ENCODE results near the gene IRAK1. TPM values are rescaled to one million over a fixed set of nuclear protein-coding genes. Genes with fewer than 3 reads are reported as not detected.

The IRAK1 gene
- total RNA-seq, 1 donor from 2014 or later: 96.9 TPM

- no peaks in the 10 kb centered on the region for H3K9me3 Mint-ChIP-seq (ENCODE audit: low read depth)
- H3K4me1 Mint-ChIP-seq (ENCODE audit: low read depth): no peaks in the 10 kb centered on the region
- H3K27me3 Mint-ChIP-seq: no peaks in the 10 kb centered on the region
- H3K27ac Mint-ChIP-seq: no peak overlapping the region
- no peak for DNase-seq (ENCODE audit: low spot score, unreplicated experiment)
- no peak for TF ChIP-seq CTCF (IDR thresholded peaks at IDR 0.05; ENCODE audit: unreplicated experiment)
- peaks cover 11% of the 10 kb centered on the region for H3K36me3 Mint-ChIP-seq (ENCODE audit: insufficient read depth)
- H3K4me3 Mint-ChIP-seq (ENCODE audit: low read depth): no peak overlapping the region
Measured at GRCh38 chrX:153960786-153961185, 58.9 kb downstream of the IRAK1 start.

Small RNAs within 50 kb of the gene (microRNA-seq; reads per million reads assigned to microRNA genes)
- not detected for gene MIR3202-1 (ENCODE audit: borderline number of aligned reads, unreplicated experiment)
- gene MIR3202-2 (ENCODE audit: borderline number of aligned reads, unreplicated experiment): not detected
- gene MIR718 (ENCODE audit: borderline number of aligned reads, unreplicated experiment): not detected

Other genes with a start within 250 kb of the IRAK1 start
- gene SRPK3, start 238.9 kb downstream of the IRAK1 start, total RNA-seq: not detected in 2 replicates
- 41.5 and 49.5 TPM in 2 replicates for gene IDH3G, start 225.5 kb downstream of the IRAK1 start, total RNA-seq
- gene SSR4, start 225.2 kb downstream of the IRAK1 start, total RNA-seq: 243 and 248 TPM in 2 replicates
- 4.5 and 4.8 TPM in 2 replicates for gene PDZD4, start 189.4 kb downstream of the IRAK1 start, total RNA-seq
- gene L1CAM, start 133.7 kb downstream of the IRAK1 start, total RNA-seq: 1.4 and 2.4 TPM in 2 replicates
- not detected in 2 replicates for gene AVPR2, start 115.2 kb downstream of the IRAK1 start, total RNA-seq
- 16.4 and 16.7 TPM in 2 replicates for gene ARHGAP4, start 93.6 kb downstream of the IRAK1 start, total RNA-seq
- 85.3 and 86.3 TPM in 2 replicates for gene NAA10, start 84.9 kb downstream of the IRAK1 start, total RNA-seq
- 2.5 and 3.3 TPM in 2 replicates for gene RENBP, start 75.3 kb downstream of the IRAK1 start, total RNA-seq
- 105 and 121 TPM in 2 replicates for gene HCFC1, start 48.1 kb downstream of the IRAK1 start, total RNA-seq
- gene TMEM187, start 47.1 kb downstream of the IRAK1 start, total RNA-seq: 10.2 and 11.7 TPM in 2 replicates
- gene MECP2, start 77.8 kb upstream of the IRAK1 start, total RNA-seq: 40.6 and 47.6 TPM in 2 replicates
- gene OPN1LW, start 124.3 kb upstream of the IRAK1 start, total RNA-seq: not detected in 2 replicates
- gene OPN1MW, start 162.7 kb upstream of the IRAK1 start, total RNA-seq: not detected in 2 replicates
- gene OPN1MW2, start 199.9 kb upstream of the IRAK1 start, total RNA-seq: not detected in 2 replicates
- gene OPN1MW3, start 237.7 kb upstream of the IRAK1 start, total RNA-seq: not detected in 2 replicates